ENCODE measurements around the gene ARHGAP29. TPM values are rescaled to one million over a fixed set of nuclear protein-coding genes. Genes with fewer than 3 reads are reported as not detected.

The ARHGAP29 gene
- polyA plus RNA-seq, 2 of the 4 experiments (the other 2 are of a cell fraction), result 14.3 to 29.7 TPM

GRCh38 chr1:94182191-94182590 lies 55.2 kb downstream of the ARHGAP29 start:
- FAIRE-seq (no peak), ATAC-seq (no peak), DNase-seq (ENCODE audit: low read depth in 1 of 2, low spot score in 1 of 2) (no peak)
- H3K27ac ChIP-seq, result no peak overlapping the region
- CTCF ChIA-PET, result interaction anchor here (0.7 to 1.1 kb wide), 2 partner anchors 35 to 154 kb away, joined by 3 read pairs; no protein-coding TSS in a partner anchor
- TF ChIP-seq MYC (IDR thresholded peaks at IDR 0.05; ENCODE audit: borderline replicate concordance, low read length), result no peak
- TF ChIP-seq RCOR1 (IDR thresholded peaks at IDR 0.05; ENCODE audit: low read depth, low read length), result no peak
- TF ChIP-seq CTCF (IDR thresholded peaks at IDR 0.05), result no peak
- TF ChIP-seq CEBPB (IDR thresholded peaks at IDR 0.05), result no peak
- TF ChIP-seq JUNB (IDR thresholded peaks at IDR 0.05), result no peak
- TF ChIP-seq NPAS2 (CRISPR knock-in tag; IDR thresholded peaks at IDR 0.05; ENCODE audit: borderline replicate concordance), result no peak
- no peak for TF ChIP-seq GATA3 (IDR thresholded peaks at IDR 0.05; ENCODE audit: borderline replicate concordance)
- no peak for TF ChIP-seq ZNF302 (CRISPR knock-in tag; IDR thresholded peaks at IDR 0.05)
- TF ChIP-seq SMC3 (IDR thresholded peaks at IDR 0.05), result no peak
- H3K4me1 ChIP-seq, result no peaks in the 10 kb centered on the region
- H3K9me3 ChIP-seq, result no peaks in the 10 kb centered on the region
- H3K4me3 ChIP-seq, result no peak overlapping the region
- WGBS (ENCODE audit: missing lambda C conversion rate), result 96% methylated on average over 1 of the region's 1 CpG
- no peak overlapping the region for H3K4me2 ChIP-seq
- POLR2A ChIA-PET, result no interaction called here

GRCh38 chr1:94180650-94181049 lies 56.7 kb downstream of the ARHGAP29 start:
- no peaks in the 10 kb centered on the region for H3K9me3 ChIP-seq
- FAIRE-seq, result no peak
- no peak for ATAC-seq
- no peak overlapping the region for H3K4me3 ChIP-seq
- no peak overlapping the region for H3K27ac ChIP-seq
- no peaks in the 10 kb centered on the region for H3K4me1 ChIP-seq
- POLR2A ChIA-PET, result no interaction called here
- DNase-seq (ENCODE audit: low read depth in 1 of 2, low spot score in 1 of 2), result no peak
- H3K4me2 ChIP-seq, result no peak overlapping the region
- CTCF ChIA-PET, result interaction anchor here (0.6 to 1.1 kb wide), 3 partner anchors 25 to 155 kb away, joined by 3 to 5 read pairs (median 3); no protein-coding TSS in a partner anchor
- WGBS (ENCODE audit: missing lambda C conversion rate), result 100% methylated on average over 1 of the region's 1 CpG
- TF ChIP-seq BCL3 (IDR thresholded peaks at IDR 0.05) (no peak), HES2 (IDR thresholded peaks at IDR 0.05) (no peak), HDAC2 (IDR thresholded peaks at IDR 0.05) (no peak), RCOR1 (IDR thresholded peaks at IDR 0.05; ENCODE audit: low read depth, low read length) (no peak), ELK1 (IDR thresholded peaks at IDR 0.05; ENCODE audit: low read depth, low read length) (no peak), HOXA7 (CRISPR knock-in tag; IDR thresholded peaks at IDR 0.05) (no peak), RARB (CRISPR knock-in tag; IDR thresholded peaks at IDR 0.05) (no peak), HMGXB4 (CRISPR knock-in tag; IDR thresholded peaks at IDR 0.05; ENCODE audit: borderline replicate concordance) (no peak), CEBPB (IDR thresholded peaks at IDR 0.05) (no peak), RNF2 (IDR thresholded peaks at IDR 0.05; ENCODE audit: borderline replicate concordance, low read depth) (no peak), JUNB (IDR thresholded peaks at IDR 0.05) (no peak), EP300 (IDR thresholded peaks at IDR 0.05) (no peak), MAFK (IDR thresholded peaks at IDR 0.05; ENCODE audit: partially characterized antibody) (no peak), BHLHE40 (IDR thresholded peaks at IDR 0.05; ENCODE audit: low read depth, low read length) (no peak), ESRRA (IDR thresholded peaks at IDR 0.05; ENCODE audit: borderline replicate concordance, low read length) (no peak), EHMT2 (IDR thresholded peaks at IDR 0.05; ENCODE audit: low read depth) (no peak)
